ENCODE results near the gene FANK1.
"Not testable (repeated sequence)": the region's sequence is repeated elsewhere in the genome, so short reads cannot be mapped to it uniquely, and the experiment has no call there.

Gene FANK1

GRCh38 chr10:125892402-125892801 is 4.0 kb upstream of the FANK1 start:
- DNase-seq: not testable (repeated sequence)

- not testable (repeated sequence) for DNase-seq
These were observed 2.2 kb upstream of the FANK1 start for GRCh38 chr10:125894176-125894575.

- peak; percentile 10 for DNase-seq
These were observed 955 bp upstream of the FANK1 start for GRCh38 chr10:125895130-125896087.

- not testable (repeated sequence) for DNase-seq
These were observed 953 bp downstream of the FANK1 start for GRCh38 chr10:125897317-125897716.

- not testable (repeated sequence) for DNase-seq
These were observed 4.6 kb downstream of the FANK1 start for GRCh38 chr10:125900963-125901362.

- DNase-seq: not testable (repeated sequence)
These were observed 6.8 kb downstream of the FANK1 start for GRCh38 chr10:125903135-125903640.

GRCh38 chr10:125905069-125905994 is 9.0 kb downstream of the FANK1 start:
- not testable (repeated sequence) for DNase-seq

GRCh38 chr10:125907598-125907997 is 11.2 kb downstream of the FANK1 start:
- DNase-seq: not testable (repeated sequence)

- DNase-seq: not testable (repeated sequence)
These were observed 12.4 kb downstream of the FANK1 start for GRCh38 chr10:125908813-125909212.

- not testable (repeated sequence) for DNase-seq
These were observed 13.1 kb downstream of the FANK1 start for GRCh38 chr10:125909491-125909890.

GRCh38 chr10:125911145-125911544 is 14.8 kb downstream of the FANK1 start:
- no peak for DNase-seq

GRCh38 chr10:125911990-125912389 is 15.6 kb downstream of the FANK1 start:
- no peak for DNase-seq

GRCh38 chr10:125913277-125913676 is 16.9 kb downstream of the FANK1 start:
- DNase-seq: not testable (repeated sequence)

GRCh38 chr10:125916977-125917376 is 20.6 kb downstream of the FANK1 start:
- DNase-seq: no peak

GRCh38 chr10:125917704-125918361 is 21.5 kb downstream of the FANK1 start:
- DNase-seq: not testable (repeated sequence)

- DNase-seq: not testable (repeated sequence)
These were observed 25.4 kb downstream of the FANK1 start for GRCh38 chr10:125921643-125922306.

- DNase-seq: no peak
These were observed 29.0 kb downstream of the FANK1 start for GRCh38 chr10:125925262-125925834.

GRCh38 chr10:125926247-125926646 is 29.9 kb downstream of the FANK1 start:
- no peak for DNase-seq

- DNase-seq: not testable (repeated sequence)
These were observed 30.9 kb downstream of the FANK1 start for GRCh38 chr10:125927265-125927664.

- no peak for DNase-seq
These were observed 32.7 kb downstream of the FANK1 start for GRCh38 chr10:125928928-125929585.

GRCh38 chr10:125929618-125930017 is 33.3 kb downstream of the FANK1 start:
- DNase-seq: no peak
